ENCODE results near the gene IQCH. TPM values are rescaled to one million over a fixed set of nuclear protein-coding genes. Genes with fewer than 3 reads are reported as not detected.
A peak's percentile ranks its signal among the peaks of the same experiment; 100 is the strongest.

Gene IQCH
- polyA plus RNA-seq (ENCODE audit: insufficient read length in 4 of 4) = 10 to 100 TPM in 1 of 4 donors, 1 to 10 TPM in 3; 1.7 to 10.6 (median 7.2) TPM

- peak; percentile 88 to 93 (median 91) for DNase-seq (ENCODE audit: low read depth in 4 of 4, low spot score in 3 of 4)
Observed at GRCh38 chr15:67254238-67255175, at the start of gene IQCH, which contains the start of gene AAGAB. Gene IQCH (plus strand): TSS chr15:67254786. CDS start chr15:67254897, 111 bp downstream. Gene AAGAB (minus strand): TSS chr15:67254661. CDS start chr15:67254631, 30 bp downstream.

- DNase-seq (ENCODE audit: low read depth in 4 of 4, low spot score in 3 of 4) = no peak
Observed at GRCh38 chr15:67207555-67208207, 46.9 kb upstream of the IQCH start.

- no peak for DNase-seq (ENCODE audit: low read depth in 4 of 4, low spot score in 3 of 4)
Observed at GRCh38 chr15:67208396-67208795, 46.2 kb upstream of the IQCH start.

- DNase-seq (ENCODE audit: low read depth in 4 of 4, low spot score in 3 of 4) = no peak
Observed at GRCh38 chr15:67210555-67211168, 43.9 kb upstream of the IQCH start.

- DNase-seq (ENCODE audit: low read depth in 4 of 4, low spot score in 3 of 4) = no peak
Observed at GRCh38 chr15:67212684-67213367, 41.8 kb upstream of the IQCH start.

- DNase-seq (ENCODE audit: low read depth in 4 of 4, low spot score in 3 of 4) = no peak
Observed at GRCh38 chr15:67215102-67215501, 39.5 kb upstream of the IQCH start.

GRCh38 chr15:67216859-67217258 lies 37.7 kb upstream of the IQCH start:
- no peak for DNase-seq (ENCODE audit: low read depth in 4 of 4, low spot score in 3 of 4)

- DNase-seq (ENCODE audit: low read depth in 4 of 4, low spot score in 3 of 4) = no peak
Observed at GRCh38 chr15:67218428-67218827, 36.2 kb upstream of the IQCH start.

GRCh38 chr15:67219288-67219687 lies 35.3 kb upstream of the IQCH start:
- no peak for DNase-seq (ENCODE audit: low read depth in 4 of 4, low spot score in 3 of 4)

GRCh38 chr15:67224889-67225288 lies 29.7 kb upstream of the IQCH start:
- DNase-seq (ENCODE audit: low read depth in 4 of 4, low spot score in 3 of 4) = no peak

- no peak for DNase-seq (ENCODE audit: low read depth in 4 of 4, low spot score in 3 of 4)
Observed at GRCh38 chr15:67225336-67225735, 29.2 kb upstream of the IQCH start.

GRCh38 chr15:67227431-67227830 lies 27.2 kb upstream of the IQCH start:
- DNase-seq (ENCODE audit: low read depth in 4 of 4, low spot score in 3 of 4) = no peak

- DNase-seq (ENCODE audit: low read depth in 4 of 4, low spot score in 3 of 4) = no peak
Observed at GRCh38 chr15:67227846-67228245, 26.7 kb upstream of the IQCH start.

GRCh38 chr15:67228286-67228685 lies 26.3 kb upstream of the IQCH start:
- DNase-seq (ENCODE audit: low read depth in 4 of 4, low spot score in 3 of 4) = no peak

- DNase-seq (ENCODE audit: low read depth in 4 of 4, low spot score in 3 of 4) = no peak
Observed at GRCh38 chr15:67230504-67230903, 24.1 kb upstream of the IQCH start.

GRCh38 chr15:67232591-67232990 lies 22.0 kb upstream of the IQCH start:
- DNase-seq (ENCODE audit: low read depth in 4 of 4, low spot score in 3 of 4) = no peak

GRCh38 chr15:67240235-67241131 lies 14.1 kb upstream of the IQCH start:
- DNase-seq (ENCODE audit: low read depth in 4 of 4, low spot score in 3 of 4) = no peak

GRCh38 chr15:67241132-67241855 lies 13.3 kb upstream of the IQCH start:
- DNase-seq (ENCODE audit: low read depth in 4 of 4, low spot score in 3 of 4) = no peak

GRCh38 chr15:67242708-67243111 lies 11.9 kb upstream of the IQCH start:
- DNase-seq (ENCODE audit: low read depth in 4 of 4, low spot score in 3 of 4) = no peak
